NCI-H1105 (cell line): ENCODE data around the gene ZBTB46.

Experiments used
- DNase-seq: peaks from one replicate; lab custom pipeline; 2025; lab: John Stamatoyannopoulos, UW

The ZBTB46 gene

DNA sequence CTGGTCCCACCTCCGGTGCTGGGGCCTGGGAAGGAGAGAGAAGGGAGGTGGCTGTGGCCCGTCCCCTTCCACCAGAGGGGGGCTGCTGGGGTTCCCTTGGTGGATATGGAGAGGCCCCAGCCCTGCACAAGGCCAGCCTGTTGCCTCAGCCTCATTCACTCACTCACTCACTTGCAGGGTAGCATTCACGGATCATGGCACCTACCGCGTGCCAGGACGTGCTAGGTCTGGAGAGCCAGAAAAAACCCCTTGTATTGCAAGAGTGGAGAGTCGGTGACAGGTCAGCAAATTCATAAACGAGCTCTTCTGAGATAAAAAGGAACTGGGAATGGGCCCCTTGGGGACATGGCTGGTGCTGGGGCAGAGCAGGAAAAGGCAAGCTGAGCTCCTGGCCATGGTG is 6.4 kb upstream of the ZBTB46 start:
- DNase-seq = no peak

DNA sequence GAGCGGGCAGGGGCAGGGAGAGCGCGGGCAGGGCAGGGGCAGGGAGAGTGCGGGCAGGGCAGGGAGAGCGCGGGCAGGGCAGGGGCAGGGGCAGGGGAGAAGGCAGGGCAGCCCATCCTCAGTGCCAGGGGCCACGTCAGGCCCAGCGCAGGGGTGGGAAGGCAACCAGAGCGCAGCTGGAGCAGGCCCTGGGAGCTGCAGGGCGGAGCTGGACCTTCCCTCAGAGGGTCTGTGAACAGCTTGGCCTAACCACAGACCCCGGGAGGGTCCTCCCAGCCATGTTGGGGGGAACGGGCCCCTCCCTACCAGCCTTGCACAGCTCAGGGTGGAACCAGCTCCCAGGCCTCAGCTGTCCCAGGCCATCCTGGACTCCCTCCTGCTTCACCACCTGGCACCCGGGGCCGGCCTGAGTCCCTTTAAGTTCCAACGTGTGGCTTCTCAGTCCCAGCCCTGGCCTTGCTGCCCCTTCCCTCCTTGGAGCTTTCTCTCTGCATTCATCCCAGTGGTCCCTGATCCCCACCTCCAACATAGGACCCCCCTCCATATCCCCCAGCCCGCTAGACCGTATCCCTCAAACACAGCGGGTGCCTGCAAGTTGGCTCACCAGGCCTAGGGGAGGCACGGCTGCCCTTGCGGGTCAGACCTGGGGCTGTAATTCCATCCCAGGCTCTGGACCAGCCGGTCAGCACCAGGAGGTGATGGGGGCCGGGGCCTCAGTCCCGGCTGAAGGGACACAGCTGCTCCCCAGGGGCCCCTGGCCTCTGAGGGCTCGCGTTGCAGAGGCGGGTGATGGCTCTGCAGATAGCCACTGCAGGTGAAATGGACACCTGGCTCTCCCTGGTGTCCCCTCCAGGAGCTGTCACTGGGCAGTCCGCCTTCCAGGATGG is 5.6 kb upstream of the ZBTB46 start:
- DNase-seq = no peak

DNA sequence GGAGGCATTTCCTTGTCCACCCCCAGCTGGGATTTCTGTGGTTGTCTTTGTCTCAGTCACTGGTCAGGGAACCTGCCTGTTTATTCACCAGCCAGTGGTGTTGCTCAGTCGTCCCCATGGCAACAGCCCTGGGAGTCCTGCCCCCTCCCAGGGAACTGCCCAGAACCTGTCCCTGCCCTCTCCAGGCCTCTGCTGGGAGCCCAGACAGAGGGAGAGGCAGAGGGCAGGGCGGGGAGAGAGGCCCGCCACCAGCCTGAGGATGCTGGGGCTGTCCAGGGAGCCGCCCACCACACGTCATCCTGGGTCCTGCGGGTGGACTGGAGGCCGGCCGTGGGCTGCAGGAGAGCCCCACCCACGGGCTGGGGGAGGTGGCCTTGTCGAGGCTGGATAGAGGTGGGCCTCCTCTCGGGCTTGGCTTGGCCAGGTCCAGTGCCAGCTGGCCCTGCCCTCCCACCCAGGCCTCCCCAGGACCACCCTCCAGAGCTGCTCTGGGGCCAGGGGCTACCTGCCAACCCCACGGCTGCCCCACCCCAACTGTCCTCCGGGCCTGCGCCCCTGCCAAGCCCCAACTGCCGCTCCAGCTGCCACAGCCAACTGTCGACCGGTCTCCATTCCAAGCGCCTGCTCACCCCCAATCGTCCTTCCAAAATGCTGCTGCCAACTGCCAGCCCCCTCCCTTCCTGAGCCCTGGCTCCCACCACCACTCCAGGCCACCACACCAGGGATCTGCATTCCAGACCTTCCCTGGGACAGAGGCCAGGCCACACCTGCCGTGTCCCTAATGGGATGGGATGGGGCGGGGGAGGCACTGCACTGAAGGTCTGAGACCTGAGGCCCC is 4.2 kb upstream of the ZBTB46 start:
- DNase-seq = no peak

DNA sequence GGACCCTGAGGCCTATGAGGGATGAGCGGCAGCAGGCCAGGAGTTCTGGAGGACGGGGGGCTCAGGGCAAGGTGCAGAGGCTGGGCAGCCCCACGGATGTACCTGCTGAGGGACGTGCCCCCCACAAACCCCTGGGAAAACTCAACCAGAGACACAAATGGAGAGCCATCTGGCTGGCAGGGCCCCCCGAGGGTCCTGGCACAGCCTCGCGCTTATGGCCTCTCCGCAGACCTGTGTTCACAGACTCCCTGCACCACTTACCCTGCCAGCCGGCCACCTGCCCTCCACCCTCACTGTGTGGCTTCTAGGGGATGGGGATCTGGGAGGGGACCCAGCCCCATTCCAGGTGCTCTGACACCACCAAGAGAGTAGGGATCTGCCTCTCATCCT is 3.4 kb upstream of the ZBTB46 start:
- DNase-seq = no peak

DNA sequence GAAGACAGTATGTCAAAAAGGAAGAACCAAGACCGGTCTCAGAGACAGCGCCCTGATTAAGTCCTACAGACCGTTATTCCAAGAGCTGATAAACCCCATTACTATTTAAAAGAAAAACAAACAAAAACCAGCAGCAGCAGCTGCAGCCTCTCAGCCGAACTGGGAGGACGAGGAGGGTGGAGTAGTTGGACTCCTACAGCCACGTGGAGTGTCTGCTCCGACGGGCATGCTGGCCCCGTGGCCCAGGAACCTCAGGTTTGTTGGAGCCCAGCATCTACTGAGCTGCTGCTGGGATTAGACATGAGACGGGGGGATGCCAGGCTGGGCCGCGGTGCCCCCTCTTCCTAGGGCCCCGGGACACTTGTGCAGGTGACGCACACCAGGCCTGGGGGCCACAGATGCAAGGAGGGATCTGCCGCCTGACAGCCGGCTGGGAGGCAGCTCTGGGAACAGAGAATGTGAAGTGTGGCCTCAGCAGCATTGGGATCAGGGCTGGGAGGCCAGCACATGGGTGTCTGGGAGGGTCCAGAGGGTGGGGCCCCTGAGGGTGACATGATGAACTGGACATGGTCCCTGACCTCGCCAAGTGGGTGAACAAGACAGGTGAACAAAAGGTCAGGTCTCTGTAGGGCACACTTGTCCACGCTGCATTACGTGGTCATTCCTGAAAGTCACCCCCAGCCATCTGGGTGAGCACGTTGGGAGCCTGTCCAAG is 2.9 kb upstream of the ZBTB46 start:
- DNase-seq = no peak

DNA sequence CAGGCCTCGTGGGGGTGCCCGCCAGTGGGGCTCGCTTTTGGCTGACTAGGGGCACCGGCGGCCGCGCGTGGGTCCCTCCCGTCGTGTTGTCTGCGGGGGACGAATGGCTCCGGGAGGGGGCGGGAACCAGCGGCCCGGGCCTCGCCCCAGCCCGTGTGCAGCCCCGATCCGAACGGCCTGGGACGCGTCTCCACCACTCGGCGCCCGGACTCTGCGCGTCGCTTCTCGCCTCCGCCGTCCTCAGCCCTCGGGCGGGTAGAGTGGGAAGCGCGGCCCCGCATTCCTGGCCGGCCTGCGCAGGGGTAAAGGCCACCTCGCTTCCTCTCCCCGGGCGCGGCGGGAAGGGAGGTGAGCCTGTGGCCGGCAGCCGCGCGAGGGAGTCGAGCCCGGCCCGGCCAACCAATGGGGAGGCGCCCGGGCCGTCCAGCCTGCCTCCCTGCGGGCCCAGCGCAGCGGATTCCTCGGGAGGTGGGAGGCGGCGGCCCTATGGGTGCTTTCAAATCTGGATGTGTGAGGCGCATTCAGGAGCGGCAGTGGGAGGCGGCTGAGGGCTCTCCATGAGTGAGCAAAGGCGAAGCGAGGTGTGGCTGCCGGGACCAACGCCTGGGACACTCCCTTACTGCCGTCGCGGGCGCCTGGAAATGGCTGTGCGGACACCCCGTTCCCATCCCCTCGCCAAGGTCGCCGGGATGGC is 1.1 kb upstream of the ZBTB46 start:
- no peak for DNase-seq

DNA sequence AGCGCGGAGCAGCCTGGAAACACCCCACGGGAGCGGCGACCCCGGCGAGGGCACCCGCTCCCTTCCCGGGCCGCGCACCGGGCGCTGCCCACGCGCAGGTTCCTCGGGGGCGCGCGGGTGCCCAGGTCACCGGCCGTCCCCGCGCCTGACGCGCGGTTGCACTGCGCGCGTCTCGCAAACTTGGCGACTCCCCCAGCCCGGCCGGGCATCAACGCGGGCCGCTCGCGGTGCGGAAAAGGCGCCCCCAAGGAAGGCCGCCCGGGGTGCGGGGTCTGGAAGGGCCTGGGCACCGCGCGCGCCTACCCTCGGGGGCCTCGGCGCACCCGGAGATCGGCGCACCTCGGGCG is 555 bp upstream of the ZBTB46 start:
- no peak for DNase-seq

DNA sequence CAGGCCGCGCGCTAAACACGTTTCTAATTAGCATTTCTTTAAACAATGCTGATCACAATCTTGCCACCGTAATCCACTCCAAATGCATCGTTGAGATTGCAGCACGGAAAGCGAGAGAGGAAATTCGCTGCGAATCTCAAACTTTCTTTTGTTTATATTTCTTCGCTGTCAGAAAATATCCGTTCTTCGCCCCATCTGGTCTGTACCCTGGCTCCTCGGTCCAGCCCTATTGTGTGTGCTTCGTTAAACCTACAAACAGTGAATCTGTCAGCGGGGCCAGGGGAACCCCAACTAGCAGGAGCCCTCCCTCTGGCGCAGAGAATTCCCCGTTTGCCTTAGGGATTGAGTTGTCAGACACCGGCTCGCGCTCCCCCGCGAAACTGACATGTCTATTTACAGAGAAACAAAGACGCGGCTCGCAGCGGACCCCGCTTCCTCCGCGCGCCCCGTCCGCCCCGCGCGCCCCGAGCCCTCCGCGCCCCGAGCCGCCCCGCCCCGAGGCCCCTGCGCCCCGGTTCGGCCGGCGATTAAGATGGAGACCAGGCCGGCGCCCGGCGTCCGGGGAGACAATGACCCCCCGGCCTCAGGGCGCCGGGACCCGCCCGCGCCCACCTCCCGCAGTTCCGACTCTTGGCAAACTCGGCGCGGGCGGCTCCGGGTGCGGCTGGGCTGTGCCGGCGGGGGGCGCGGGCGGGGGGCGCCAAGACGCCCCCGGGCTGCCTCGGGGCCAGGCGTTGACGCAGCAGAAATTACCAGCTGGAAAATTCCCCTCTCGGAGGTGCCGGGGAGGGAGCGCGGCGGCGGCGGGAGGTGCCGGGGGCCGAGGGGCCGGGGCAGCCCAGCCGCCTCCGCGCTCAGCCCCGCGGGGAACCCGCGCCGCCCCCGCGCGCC is 874 bp downstream of the ZBTB46 start:
- DNase-seq = no peak

DNA sequence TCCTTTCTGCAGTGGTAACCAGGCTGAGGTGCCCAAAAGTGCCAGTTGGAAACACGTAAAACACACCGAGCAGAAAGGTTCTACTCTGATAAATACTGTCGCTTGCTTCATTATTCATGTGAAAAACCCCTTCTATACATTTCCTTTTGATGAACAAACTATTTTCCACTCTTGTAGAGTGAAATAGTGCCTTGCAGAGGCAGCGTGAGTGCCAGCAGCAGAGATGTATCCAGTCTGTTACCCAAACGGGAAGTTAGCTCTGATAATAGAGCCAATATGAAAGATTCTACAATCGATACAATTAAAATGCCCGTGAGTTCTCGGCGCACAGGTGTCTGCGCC is 1.5 kb downstream of the ZBTB46 start:
- no peak for DNase-seq

DNA sequence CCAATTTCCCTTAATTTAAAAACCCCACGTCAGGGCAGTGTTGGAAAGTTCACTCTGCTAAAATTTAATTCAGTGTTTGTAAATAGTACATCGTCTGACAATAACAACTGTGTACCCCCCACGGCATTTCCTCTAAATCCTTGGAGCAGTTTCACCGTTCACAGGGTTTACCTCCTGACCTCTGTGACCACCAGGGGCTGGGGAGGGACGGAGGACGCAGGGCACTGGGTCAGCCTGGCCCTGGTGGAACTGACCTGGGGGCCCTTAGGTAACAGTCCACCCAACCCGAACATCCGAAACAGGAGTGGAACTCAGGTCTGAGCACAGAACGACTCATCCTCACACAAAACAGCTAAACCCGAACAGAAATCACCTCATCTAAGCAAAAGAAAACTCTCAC is 2.1 kb downstream of the ZBTB46 start:
- no peak for DNase-seq

DNA sequence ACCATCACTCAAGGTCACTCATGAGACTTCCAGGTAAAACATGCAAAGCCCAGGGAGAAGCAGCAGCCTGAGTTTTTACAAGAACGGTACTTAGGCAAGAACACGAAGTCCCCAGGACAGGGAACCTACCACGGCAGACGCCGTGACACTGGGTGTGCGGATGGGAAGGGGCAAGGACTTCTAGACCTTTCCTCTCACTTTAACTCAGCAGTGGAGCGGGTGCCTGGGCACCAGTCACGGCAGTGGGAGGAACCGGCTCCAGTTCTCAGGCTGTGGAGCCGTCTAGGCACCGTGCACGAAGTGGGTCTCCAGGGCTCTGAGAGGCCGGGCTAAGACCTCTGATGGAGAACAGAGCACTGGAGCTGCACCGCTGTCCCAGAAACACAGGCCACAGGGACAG is 2.5 kb downstream of the ZBTB46 start:
- no peak for DNase-seq

DNA sequence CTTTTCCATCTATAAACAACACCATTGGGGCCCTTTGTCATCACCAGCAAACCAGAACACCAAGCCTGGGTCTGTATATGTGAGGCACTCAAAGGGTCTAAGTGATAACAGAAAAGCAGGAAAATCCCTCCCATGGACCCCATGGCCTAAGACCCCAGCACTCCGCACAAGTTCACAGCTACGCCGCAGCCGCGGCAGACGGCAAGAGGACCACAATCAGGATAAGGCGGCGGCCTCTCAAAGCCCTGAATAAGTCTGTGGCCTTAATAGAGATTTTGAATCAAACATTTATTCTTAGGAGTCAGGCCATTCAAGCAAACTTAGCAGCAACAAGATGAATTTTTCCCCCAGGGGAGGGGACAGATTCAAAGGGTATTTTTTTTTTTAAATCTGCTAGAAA is 2.9 kb downstream of the ZBTB46 start:
- DNase-seq = no peak

DNA sequence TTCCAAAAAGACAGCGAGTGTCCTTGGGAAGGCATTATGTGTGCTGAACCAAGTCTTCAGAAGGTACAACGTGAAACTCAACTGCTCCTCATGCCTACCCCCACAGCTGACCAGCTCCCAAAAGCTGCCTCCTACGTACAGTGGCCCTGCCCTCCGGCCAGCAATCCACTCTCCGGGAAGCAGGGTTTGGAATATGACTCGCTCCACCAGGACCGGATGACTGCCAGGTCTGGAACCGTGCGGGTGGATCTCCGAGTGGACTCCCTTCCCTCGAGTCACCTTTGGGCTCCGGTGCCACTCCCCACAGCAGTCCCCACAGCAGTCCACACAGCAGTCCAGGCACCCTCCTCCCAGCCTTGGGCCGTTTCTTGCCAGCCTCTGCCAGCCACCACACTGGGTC is 4.3 kb downstream of the ZBTB46 start:
- DNase-seq = no peak

DNA sequence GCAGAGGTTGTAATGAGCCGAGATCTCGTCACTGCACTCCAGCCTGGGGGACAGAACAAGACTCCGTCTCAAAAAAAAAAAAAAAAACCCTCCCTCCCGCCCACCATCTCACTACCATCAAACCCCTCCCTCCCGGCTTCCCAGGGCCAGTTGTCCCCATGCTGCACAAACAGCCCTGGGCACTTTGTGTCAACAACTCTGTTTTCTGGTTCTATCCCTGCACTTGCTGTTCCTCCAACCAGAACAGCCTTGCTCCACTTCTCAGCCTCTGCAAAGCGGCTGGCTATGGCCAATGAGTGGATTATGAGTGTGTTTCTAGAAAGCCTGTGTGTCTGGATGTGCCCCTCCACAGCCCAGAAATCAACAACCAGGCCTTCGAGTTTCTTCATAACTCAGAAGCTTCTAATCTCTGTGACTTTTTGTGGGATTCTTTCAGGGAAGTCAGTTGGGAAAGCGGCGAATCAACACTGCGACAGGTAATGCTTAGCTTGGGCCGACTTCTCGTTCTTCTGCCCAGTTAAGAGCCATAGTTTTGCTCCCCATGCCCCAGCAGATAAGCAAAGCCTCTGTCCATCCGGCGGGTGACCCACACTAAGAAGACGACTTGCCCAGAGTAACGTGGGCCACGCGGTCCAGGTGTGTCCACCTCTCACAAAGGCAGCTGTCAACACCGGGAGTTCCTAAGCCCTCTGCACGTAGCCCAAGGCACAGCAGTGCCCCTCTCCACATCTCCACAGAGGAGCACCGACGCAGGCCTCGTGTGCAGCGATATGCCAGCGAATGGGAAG is 5.5 kb downstream of the ZBTB46 start:
- no peak for DNase-seq

DNA sequence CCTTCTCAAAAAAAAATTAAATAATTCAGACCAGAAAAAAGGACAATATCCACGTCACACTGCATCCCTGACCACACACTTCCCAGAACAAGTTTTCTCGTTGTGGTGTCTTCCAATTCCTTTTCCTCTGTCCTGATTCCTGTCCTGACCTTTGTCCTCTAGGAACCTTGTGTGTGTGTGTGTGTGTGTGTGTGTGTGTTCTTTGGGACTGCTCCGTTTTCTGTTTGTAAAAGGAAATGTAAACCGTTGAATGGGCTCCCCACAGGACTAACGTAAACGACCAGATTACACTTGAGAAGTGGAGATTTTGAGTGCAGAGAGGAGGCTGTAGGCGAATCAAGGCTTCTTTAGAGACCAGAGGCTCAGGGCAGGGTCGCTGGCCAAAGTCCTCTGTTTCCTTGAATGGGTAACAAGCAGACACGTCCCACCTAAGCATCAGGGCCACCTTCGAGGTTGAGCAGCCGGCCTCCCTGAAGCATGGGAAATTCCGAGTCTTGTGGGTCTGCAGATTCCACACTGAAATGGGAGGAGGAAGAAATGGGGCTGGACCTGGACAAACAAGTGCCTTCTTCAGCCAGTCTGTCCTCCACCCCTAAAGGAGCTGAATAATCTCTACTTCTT is 7.3 kb downstream of the ZBTB46 start:
- no peak for DNase-seq

DNA sequence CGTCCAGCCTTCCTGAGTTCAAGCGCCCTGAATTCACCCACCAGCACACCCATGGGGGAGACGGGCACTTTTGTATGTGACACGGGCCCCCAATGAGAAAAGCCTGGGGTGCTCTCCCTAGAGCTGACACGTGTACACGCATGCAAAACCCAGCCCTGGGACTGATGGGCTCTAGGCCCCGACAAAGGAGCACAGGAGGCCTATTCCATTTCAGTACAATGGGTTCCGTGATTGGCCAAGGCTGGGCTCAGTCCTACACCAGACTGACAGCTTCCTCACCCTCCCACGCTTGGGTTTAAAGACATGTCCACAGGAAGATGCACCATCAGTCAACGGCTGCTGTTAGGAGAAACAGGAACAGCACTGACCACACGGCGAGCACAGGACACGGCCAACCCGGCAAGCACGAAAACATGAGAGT is 8.8 kb downstream of the ZBTB46 start:
- DNase-seq = no peak

DNA sequence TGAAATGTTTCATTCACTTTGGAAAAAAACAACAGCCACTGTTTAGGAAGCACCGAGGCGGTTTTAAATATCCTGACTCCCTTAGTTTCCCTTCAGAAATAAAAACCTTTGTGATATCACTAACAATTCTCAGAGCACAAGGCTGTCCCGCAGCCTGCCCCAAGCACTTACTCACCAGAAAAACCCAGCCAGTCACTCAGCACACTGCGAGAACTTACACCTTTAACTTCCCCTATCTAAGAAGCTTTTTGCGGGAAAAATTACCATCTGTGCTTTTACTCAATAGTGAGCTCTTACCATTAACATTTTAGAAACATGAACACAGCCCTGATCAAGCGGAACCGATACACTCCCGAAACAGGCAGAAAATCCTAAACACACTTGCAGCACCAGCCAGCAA is 9.3 kb downstream of the ZBTB46 start:
- no peak for DNase-seq

DNA sequence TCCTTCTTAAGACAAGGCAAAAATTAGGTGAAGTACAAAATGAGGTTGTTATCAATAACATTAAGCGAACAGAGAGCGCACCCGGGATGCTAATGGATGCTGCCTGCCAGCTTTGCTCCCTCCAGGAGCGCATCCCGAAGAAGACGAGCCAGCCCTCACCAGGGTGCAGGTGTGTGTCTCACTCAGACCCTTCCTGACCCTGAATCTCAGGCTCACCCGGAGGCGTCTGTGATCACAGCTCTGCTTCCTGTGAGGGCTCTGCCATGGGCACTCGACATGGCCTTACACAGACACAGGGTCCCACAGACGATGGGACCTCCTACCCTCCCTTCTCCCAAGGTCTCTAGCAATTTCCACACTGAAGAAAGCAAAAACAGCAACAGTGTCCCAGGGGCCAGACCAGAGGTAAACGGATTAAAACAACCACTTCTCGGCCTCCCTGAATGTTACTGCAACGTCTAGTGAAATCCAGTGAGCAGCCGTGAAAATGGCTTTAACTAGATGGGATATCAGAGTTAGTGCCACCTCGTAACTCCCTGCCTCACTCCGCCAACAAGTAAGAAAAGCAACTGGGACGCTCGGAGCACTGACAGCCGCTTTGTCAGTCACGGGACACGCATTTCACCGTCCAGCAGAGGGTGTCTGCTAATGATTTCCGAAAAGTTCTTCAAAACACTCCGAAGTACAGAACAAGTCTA is 11.7 kb downstream of the ZBTB46 start:
- no peak for DNase-seq

DNA sequence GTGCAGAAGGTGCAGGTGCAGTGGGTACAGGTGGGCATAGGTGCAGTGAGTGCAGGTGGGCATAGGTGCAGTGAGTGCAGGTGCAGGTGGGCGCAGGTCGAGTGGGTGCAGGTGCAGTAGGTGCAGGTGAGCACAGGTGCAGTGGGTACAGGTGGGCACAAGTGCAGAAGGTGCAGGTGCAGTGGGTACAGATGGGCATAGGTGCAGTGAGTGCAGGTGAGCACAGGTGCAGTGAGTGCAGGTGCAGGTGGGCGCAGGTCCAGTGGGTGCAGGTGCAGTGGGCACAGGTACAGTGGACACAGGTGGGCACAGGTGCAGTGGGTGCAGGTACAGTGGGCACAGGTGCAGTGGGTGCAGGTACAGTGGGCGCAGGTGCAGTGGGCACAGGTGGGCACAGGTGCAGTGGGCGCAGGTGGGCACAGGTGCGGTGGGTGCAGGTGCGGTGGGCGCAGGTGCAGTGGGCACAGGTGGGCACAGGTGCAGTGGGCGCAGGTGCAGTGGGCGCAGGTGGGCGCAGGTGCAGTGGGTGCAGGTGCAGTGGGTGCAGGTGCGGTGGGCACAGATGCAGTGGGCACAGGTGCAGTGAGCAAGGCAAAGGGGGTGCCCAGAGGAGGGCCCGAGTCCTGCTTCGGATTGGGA is 15.3 kb downstream of the ZBTB46 start:
- no peak for DNase-seq
